Measurements from ENCODE around the gene CEL. TPM values are rescaled to one million over a fixed set of nuclear protein-coding genes. Genes with fewer than 3 reads are reported as not detected.
"Not testable (repeated sequence)": the region's sequence is repeated elsewhere in the genome, so short reads cannot be mapped to it uniquely, and the experiment has no call there.

The CEL gene
- total RNA-seq, 2 donors from 2014 or later, result 1.7 to 2.8 TPM

DNA sequence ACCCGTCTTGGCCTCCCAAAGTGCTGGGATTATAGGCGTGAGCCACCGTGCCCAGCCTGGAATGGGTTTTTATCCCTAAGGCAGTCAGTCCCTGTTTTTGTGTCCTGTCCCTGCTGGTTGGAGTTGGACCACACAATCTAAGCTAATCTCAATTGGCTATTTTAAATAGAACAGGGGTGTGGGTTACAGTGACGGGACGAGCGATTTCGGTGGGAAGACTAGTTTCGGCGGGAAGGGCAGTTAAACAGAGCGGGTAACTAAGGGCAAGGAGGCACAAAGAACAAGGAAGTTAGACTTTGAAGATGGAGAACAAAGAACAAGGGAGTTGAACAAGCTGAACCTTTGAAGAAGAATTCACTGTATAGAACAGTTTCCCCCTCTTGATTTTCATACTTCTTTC lies 29.6 kb upstream of the CEL start:
- TF ChIP-seq POLR2AphosphoS5 (IDR thresholded peaks at IDR 0.05), result no peak
- TF ChIP-seq, protein P1, sequence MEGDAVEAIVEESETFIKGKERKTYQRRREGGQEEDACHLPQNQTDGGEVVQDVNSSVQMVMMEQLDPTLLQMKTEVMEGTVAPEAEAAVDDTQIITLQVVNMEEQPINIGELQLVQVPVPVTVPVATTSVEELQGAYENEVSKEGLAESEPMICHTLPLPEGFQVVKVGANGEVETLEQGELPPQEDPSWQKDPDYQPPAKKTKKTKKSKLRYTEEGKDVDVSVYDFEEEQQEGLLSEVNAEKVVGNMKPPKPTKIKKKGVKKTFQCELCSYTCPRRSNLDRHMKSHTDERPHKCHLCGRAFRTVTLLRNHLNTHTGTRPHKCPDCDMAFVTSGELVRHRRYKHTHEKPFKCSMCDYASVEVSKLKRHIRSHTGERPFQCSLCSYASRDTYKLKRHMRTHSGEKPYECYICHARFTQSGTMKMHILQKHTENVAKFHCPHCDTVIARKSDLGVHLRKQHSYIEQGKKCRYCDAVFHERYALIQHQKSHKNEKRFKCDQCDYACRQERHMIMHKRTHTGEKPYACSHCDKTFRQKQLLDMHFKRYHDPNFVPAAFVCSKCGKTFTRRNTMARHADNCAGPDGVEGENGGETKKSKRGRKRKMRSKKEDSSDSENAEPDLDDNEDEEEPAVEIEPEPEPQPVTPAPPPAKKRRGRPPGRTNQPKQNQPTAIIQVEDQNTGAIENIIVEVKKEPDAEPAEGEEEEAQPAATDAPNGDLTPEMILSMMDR (IDR thresholded peaks at IDR 0.05), result no peak
- TF ChIP-seq POLR2A (IDR thresholded peaks at IDR 0.05), result no peak
- Histone ChIP-seq H3K27me3 (replicated peaks; ENCODE audit: insufficient read depth) (no peaks in the 10 kb centered on the region), H3K9me3 (no peaks in the 10 kb centered on the region), H3K4me1 (replicated peaks) (peaks cover 9% of the 10 kb centered on the region), H3K27ac (no peak overlapping the region), H3K36me3 (no peaks in the 10 kb centered on the region), H3K4me3 (peak overlapping the region in 1 of 2 donors; percentile 86)
- DNase-seq (ENCODE audit: low spot score), result no peak
- intact Hi-C loops (cut with DNase I), result no loop called here
- WGBS, result 93% methylated on average over 10 of the region's 10 CpGs

DNA sequence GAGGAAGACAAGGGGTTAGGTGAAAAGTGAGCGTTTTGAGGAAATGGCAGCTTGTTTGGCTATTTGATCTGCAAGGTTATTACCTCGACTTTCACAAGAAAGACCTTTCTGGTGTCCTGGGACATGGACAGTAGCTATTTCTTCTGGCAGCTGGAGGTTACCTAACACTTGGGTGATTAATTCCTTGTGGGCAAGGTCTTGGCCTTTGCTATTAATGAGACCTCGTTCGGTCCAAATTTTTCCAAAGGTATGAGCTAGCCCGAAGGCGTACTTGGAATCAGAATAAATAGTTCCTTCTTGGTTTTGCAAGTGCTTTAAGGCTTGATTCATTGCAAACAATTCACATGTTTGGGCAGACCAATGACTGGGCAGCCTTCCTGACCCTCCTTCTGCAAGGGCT lies 26.1 kb upstream of the CEL start:
- TF ChIP-seq POLR2A (IDR thresholded peaks at IDR 0.05) (no peak), POLR2AphosphoS5 (IDR thresholded peaks at IDR 0.05) (no peak)
- TF ChIP-seq, protein P1 (IDR thresholded peaks at IDR 0.05), result no peak
- Histone ChIP-seq H3K27ac (no peak overlapping the region), H3K36me3 (no peaks in the 10 kb centered on the region), H3K4me1 (replicated peaks) (peaks cover 7% of the 10 kb centered on the region), H3K4me3 (no peak overlapping the region), H3K27me3 (replicated peaks; ENCODE audit: insufficient read depth) (no peaks in the 10 kb centered on the region), H3K9me3 (no peaks in the 10 kb centered on the region)
- DNase-seq (ENCODE audit: low spot score), result no peak
- intact Hi-C loops (cut with DNase I), result no loop called here
- 81% methylated on average over 6 of the region's 6 CpGs for WGBS

DNA sequence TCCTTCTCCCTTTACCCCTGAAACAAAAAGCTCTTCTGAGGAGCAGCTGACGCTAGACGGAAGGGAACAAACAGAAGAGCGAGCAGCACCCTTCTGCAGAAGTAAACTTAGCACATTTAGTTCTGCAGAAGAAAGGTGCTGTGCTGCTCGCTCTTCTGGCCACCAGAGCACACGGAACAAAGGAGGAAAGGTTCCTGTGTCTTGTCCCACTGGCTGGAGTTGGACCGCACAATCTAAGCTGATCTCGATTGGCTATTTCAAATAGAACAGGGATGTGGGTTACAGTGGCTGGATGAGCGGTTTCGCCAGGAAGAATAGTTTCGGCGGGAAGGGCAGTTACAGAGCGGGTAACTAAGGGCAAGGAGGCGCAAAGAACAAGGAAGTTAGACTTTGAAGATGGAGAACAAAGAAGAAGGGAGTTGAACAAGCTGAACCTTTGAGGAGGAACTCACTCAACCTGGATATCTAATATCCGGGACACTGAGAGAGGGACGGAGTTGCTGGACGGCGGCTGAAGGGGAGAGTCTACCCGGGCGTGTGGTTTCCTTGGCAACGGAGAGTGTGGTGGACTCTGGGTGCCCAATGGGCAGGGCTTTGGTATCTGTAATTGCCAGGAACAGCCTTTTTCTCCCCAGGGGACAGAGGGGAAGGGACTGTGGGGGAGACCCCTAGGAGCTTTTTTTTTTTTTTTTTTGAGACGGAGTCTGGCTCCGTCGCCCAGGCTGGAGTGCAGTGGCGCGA lies 23.8 kb upstream of the CEL start:
- intact Hi-C loops (cut with DNase I), result no loop called here
- H3K4me3 ChIP-seq, result no peak overlapping the region
- H3K9me3 ChIP-seq, result no peaks in the 10 kb centered on the region
- H3K36me3 ChIP-seq, result no peaks in the 10 kb centered on the region
- no peak overlapping the region for H3K27ac ChIP-seq
- no peaks in the 10 kb centered on the region for H3K27me3 ChIP-seq (replicated peaks; ENCODE audit: insufficient read depth)
- H3K4me1 ChIP-seq (replicated peaks), result no peaks in the 10 kb centered on the region
- DNase-seq (ENCODE audit: low spot score), result no peak
- WGBS, result 90% methylated on average over 25 of the region's 25 CpGs
- TF ChIP-seq POLR2AphosphoS5 (IDR thresholded peaks at IDR 0.05) (no peak), POLR2A (IDR thresholded peaks at IDR 0.05) (no peak)
- TF ChIP-seq, protein P1 (IDR thresholded peaks at IDR 0.05), result no peak

DNA sequence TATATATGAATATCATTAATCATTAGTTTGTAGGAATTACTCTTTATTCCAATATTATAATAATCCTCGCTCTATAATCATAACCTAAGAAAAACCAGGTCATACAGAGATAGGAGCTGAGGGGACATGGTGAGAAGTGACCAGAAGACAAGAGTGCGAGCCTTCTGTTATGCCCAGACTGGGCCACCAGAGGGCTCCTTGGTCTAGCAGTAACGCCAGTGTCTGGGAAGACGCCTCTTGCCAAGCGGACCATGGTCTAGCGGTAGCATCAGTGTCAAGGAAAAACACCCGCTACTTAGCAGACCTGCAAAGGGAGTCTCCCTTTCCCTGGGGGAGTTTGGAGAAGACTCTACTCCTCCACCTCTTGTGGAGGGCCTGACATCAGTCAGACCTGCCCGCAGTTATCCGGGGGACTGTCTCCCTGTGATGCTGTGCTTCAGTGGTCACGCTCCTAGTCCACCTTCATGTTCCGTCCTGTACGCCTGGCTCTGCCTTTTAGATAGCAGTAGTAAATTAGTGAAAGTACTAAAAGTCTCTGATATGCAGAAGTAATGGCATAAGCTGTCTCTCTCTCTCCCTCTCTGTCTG lies 20.8 kb upstream of the CEL start:
- H3K36me3 ChIP-seq; H3K27me3 ChIP-seq (replicated peaks; ENCODE audit: insufficient read depth); H3K4me1 ChIP-seq (replicated peaks); H3K4me3 ChIP-seq; H3K27ac ChIP-seq; H3K9me3 ChIP-seq: not testable (repeated sequence)
- TF ChIP-seq, protein P1 (IDR thresholded peaks at IDR 0.05), result peak in 3 of 4 experiments; percentile 26 to 66 (median 61)
- DNase-seq (ENCODE audit: low spot score), result peak; percentile 29
- intact Hi-C loops (cut with DNase I), result loop anchor here (5.0 kb wide), 1 partner anchor 106 kb away; no protein-coding TSS in a partner anchor
- 92% methylated on average over 12 of the region's 12 CpGs for WGBS

DNA sequence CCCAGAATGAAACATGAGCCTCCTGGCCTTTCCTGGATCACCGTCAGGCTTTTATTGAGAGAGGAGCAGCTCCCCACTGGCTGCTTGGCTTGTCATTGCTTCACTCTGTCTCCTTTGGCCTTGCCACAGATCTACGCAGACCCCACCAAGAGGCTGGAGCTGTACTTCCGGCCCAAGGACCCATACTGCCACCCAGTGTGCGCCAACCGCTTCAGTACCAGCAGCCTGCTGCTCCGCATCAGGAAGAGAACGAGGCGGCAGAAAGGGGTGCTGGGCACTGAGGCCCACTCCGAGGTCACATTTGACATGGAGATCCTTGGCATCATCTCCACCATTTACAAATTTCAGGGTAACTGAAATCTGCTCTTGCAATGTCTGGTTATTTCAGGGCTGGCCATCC lies 19.8 kb upstream of the CEL start:
- TF ChIP-seq, protein P1 (IDR thresholded peaks at IDR 0.05), result no peak
- TF ChIP-seq POLR2AphosphoS5 (IDR thresholded peaks at IDR 0.05), result no peak
- no peak for TF ChIP-seq POLR2A (IDR thresholded peaks at IDR 0.05)
- Histone ChIP-seq H3K27ac (no peak overlapping the region), H3K27me3 (replicated peaks; ENCODE audit: insufficient read depth) (no peaks in the 10 kb centered on the region), H3K4me3 (no peak overlapping the region), H3K9me3 (no peaks in the 10 kb centered on the region), H3K4me1 (replicated peaks) (no peaks in the 10 kb centered on the region), H3K36me3 (peaks cover 2 to 6% of the 10 kb centered on the region in 2 donors)
- intact Hi-C loops (cut with DNase I), result loop anchor here (5.0 kb wide), 1 partner anchor 105 kb away; no protein-coding TSS in a partner anchor
- DNase-seq (ENCODE audit: low spot score), result no peak
- 89% methylated on average over 8 of the region's 9 CpGs for WGBS

Data from prostate gland (tissue), 2 donors.